ENCODE data around the gene SDCBP2.

GRCh38 chr20:1369970-1370369, 41.0 kb upstream of the SDCBP2 start:
- TF ChIP-seq, protein P1, sequence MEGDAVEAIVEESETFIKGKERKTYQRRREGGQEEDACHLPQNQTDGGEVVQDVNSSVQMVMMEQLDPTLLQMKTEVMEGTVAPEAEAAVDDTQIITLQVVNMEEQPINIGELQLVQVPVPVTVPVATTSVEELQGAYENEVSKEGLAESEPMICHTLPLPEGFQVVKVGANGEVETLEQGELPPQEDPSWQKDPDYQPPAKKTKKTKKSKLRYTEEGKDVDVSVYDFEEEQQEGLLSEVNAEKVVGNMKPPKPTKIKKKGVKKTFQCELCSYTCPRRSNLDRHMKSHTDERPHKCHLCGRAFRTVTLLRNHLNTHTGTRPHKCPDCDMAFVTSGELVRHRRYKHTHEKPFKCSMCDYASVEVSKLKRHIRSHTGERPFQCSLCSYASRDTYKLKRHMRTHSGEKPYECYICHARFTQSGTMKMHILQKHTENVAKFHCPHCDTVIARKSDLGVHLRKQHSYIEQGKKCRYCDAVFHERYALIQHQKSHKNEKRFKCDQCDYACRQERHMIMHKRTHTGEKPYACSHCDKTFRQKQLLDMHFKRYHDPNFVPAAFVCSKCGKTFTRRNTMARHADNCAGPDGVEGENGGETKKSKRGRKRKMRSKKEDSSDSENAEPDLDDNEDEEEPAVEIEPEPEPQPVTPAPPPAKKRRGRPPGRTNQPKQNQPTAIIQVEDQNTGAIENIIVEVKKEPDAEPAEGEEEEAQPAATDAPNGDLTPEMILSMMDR (IDR thresholded peaks at IDR 0.05; ENCODE audit: low read depth, low read length), result no peak
- no peak for TF ChIP-seq EZH2phosphoT487 (IDR thresholded peaks at IDR 0.05; ENCODE audit: low read depth)

All from OCI-LY3 (cell line).